ENCODE data around the gene TYW1.
"Not testable (repeated sequence)": the region's sequence is repeated elsewhere in the genome, so short reads cannot be mapped to it uniquely, and the experiment has no call there.

The TYW1 gene

GRCh38 chr7:67135617-67136486, 139.2 kb downstream of the TYW1 start:
- DNase-seq = not testable (repeated sequence)

- not testable (repeated sequence) for DNase-seq
Observed at GRCh38 chr7:67137489-67137888, 140.9 kb downstream of the TYW1 start.

GRCh38 chr7:67139876-67140275, 143.2 kb downstream of the TYW1 start:
- DNase-seq = not testable (repeated sequence)

- not testable (repeated sequence) for DNase-seq
Observed at GRCh38 chr7:67141001-67141400, 144.4 kb downstream of the TYW1 start.

GRCh38 chr7:67143091-67143786, 146.6 kb downstream of the TYW1 start:
- not testable (repeated sequence) for DNase-seq

- not testable (repeated sequence) for DNase-seq
Observed at GRCh38 chr7:67145581-67146193, 149.1 kb downstream of the TYW1 start.

- not testable (repeated sequence) for DNase-seq
Observed at GRCh38 chr7:67149131-67149530, 152.5 kb downstream of the TYW1 start.

- DNase-seq = not testable (repeated sequence)
Observed at GRCh38 chr7:67154374-67154773, 157.7 kb downstream of the TYW1 start.

GRCh38 chr7:67156064-67156463, 159.4 kb downstream of the TYW1 start:
- not testable (repeated sequence) for DNase-seq

GRCh38 chr7:67163285-67163684, 166.7 kb downstream of the TYW1 start:
- not testable (repeated sequence) for DNase-seq

GRCh38 chr7:67171151-67171550, 174.5 kb downstream of the TYW1 start:
- not testable (repeated sequence) for DNase-seq

- DNase-seq = not testable (repeated sequence)
Observed at GRCh38 chr7:67176730-67177129, 180.1 kb downstream of the TYW1 start.

GRCh38 chr7:67178915-67179688, 182.5 kb downstream of the TYW1 start:
- DNase-seq = not testable (repeated sequence)

- DNase-seq = not testable (repeated sequence)
Observed at GRCh38 chr7:67182956-67183750, 186.5 kb downstream of the TYW1 start.

GRCh38 chr7:67184912-67185659, 188.5 kb downstream of the TYW1 start:
- DNase-seq = not testable (repeated sequence)

- DNase-seq = not testable (repeated sequence)
Observed at GRCh38 chr7:67185660-67186129, 189.1 kb downstream of the TYW1 start.

- not testable (repeated sequence) for DNase-seq
Observed at GRCh38 chr7:67189160-67189559, 192.5 kb downstream of the TYW1 start.

GRCh38 chr7:67189801-67190465, 193.3 kb downstream of the TYW1 start:
- DNase-seq = not testable (repeated sequence)

GRCh38 chr7:67191002-67191720, 194.5 kb downstream of the TYW1 start:
- not testable (repeated sequence) for DNase-seq

All from eye (tissue), 1 donor.